ENCODE data around the gene TRIM41. TPM values are rescaled to one million over a fixed set of nuclear protein-coding genes. Genes with fewer than 3 reads are reported as not detected.
A peak's percentile ranks its signal among the peaks of the same experiment; 100 is the strongest.

TRIM41 gene
- total and polyA plus RNA-seq, 2 donors: 19.9 to 25.8 TPM

- Histone ChIP-seq H3K36me3 (ENCODE audit: control insufficient read depth in 2 of 2, insufficient read depth in 2 of 2, low read length in 1 of 2) (no peaks in the 10 kb centered on the region), H3K4me1 (ENCODE audit: control insufficient read depth in 2 of 2, insufficient read depth in 2 of 2, low read length in 2 of 2) (peaks cover 14 to 52% of the 10 kb centered on the region in 2 donors), H3K9me3 (ENCODE audit: control insufficient read depth in 2 of 2, insufficient read depth in 1 of 2, low read length in 1 of 2) (peaks cover 1 to 11% of the 10 kb centered on the region in 2 donors), H3K27ac (ENCODE audit: low read depth in 1 of 2, low read length in 1 of 2) (no peak overlapping the region), H3K4me3 (ENCODE audit: low read length in 2 of 2) (no peak overlapping the region), H3K27me3 (ENCODE audit: control insufficient read depth in 2 of 2, insufficient read depth in 1 of 2, low read length in 1 of 2) (peaks cover 13 to 86% of the 10 kb centered on the region in 2 donors)
- DNase-seq (ENCODE audit: low read depth in 6 of 9, low spot score in 9 of 9): no peak
- WGBS: 95% methylated on average over 13 of the region's 13 CpGs
These were observed 37.5 kb upstream of the TRIM41 start for GRCh38 chr5:181185560-181185959.

GRCh38 chr5:181186022-181186421 is 37.1 kb upstream of the TRIM41 start:
- no peaks in the 10 kb centered on the region for H3K36me3 ChIP-seq (ENCODE audit: control insufficient read depth in 2 of 2, insufficient read depth in 2 of 2, low read length in 1 of 2)
- DNase-seq (ENCODE audit: low read depth in 6 of 9, low spot score in 9 of 9): no peak
- H3K4me1 ChIP-seq (ENCODE audit: control insufficient read depth in 2 of 2, insufficient read depth in 2 of 2, low read length in 2 of 2): peaks cover 14 to 57% of the 10 kb centered on the region in 2 donors
- H3K27me3 ChIP-seq (ENCODE audit: control insufficient read depth in 2 of 2, insufficient read depth in 1 of 2, low read length in 1 of 2): peaks cover 13 to 88% of the 10 kb centered on the region in 2 donors
- WGBS: 97% methylated on average over 6 of the region's 6 CpGs
- H3K4me3 ChIP-seq (ENCODE audit: low read length in 2 of 2): no peak overlapping the region
- H3K27ac ChIP-seq (ENCODE audit: low read depth in 1 of 2, low read length in 1 of 2): no peak overlapping the region
- H3K9me3 ChIP-seq (ENCODE audit: control insufficient read depth in 2 of 2, insufficient read depth in 1 of 2, low read length in 1 of 2): peaks cover 1 to 11% of the 10 kb centered on the region in 2 donors

GRCh38 chr5:181186986-181187499 is 36.0 kb upstream of the TRIM41 start:
- Histone ChIP-seq H3K36me3 (ENCODE audit: control insufficient read depth in 2 of 2, insufficient read depth in 2 of 2, low read length in 1 of 2) (no peaks in the 10 kb centered on the region), H3K9me3 (ENCODE audit: control insufficient read depth in 2 of 2, insufficient read depth in 1 of 2, low read length in 1 of 2) (peaks cover 1 to 11% of the 10 kb centered on the region in 2 donors), H3K27me3 (ENCODE audit: control insufficient read depth in 2 of 2, insufficient read depth in 1 of 2, low read length in 1 of 2) (peaks cover 9 to 83% of the 10 kb centered on the region in 2 donors), H3K4me3 (ENCODE audit: low read length in 2 of 2) (no peak overlapping the region), H3K27ac (ENCODE audit: low read depth in 1 of 2, low read length in 1 of 2) (no peak overlapping the region), H3K4me1 (ENCODE audit: control insufficient read depth in 2 of 2, insufficient read depth in 2 of 2, low read length in 2 of 2) (peaks cover 14 to 58% of the 10 kb centered on the region in 2 donors)
- DNase-seq (ENCODE audit: low read depth in 6 of 9, low spot score in 9 of 9): no peak
- 78% methylated on average over 8 of the region's 8 CpGs for WGBS

- no peak overlapping the region for H3K4me3 ChIP-seq (ENCODE audit: low read length in 2 of 2)
- WGBS: 22% methylated on average over 37 of the region's 37 CpGs
- H3K27me3 ChIP-seq (ENCODE audit: control insufficient read depth in 2 of 2, insufficient read depth in 1 of 2, low read length in 1 of 2): peaks cover 4 to 77% of the 10 kb centered on the region in 2 donors
- peaks cover 19 to 58% of the 10 kb centered on the region in 2 donors for H3K4me1 ChIP-seq (ENCODE audit: control insufficient read depth in 2 of 2, insufficient read depth in 2 of 2, low read length in 2 of 2)
- peaks cover 1 to 11% of the 10 kb centered on the region in 2 donors for H3K9me3 ChIP-seq (ENCODE audit: control insufficient read depth in 2 of 2, insufficient read depth in 1 of 2, low read length in 1 of 2)
- peak in 3 of 9 donors; percentile 27 to 60 (median 42) for DNase-seq (ENCODE audit: low read depth in 6 of 9, low spot score in 9 of 9)
- no peak overlapping the region for H3K27ac ChIP-seq (ENCODE audit: low read depth in 1 of 2, low read length in 1 of 2)
- H3K36me3 ChIP-seq (ENCODE audit: control insufficient read depth in 2 of 2, insufficient read depth in 2 of 2, low read length in 1 of 2): no peaks in the 10 kb centered on the region
These were observed 35.4 kb upstream of the TRIM41 start for GRCh38 chr5:181187500-181188213.

- WGBS: under 1% methylated on average over 35 of the region's 35 CpGs
- H3K27me3 ChIP-seq (ENCODE audit: control insufficient read depth in 2 of 2, insufficient read depth in 1 of 2, low read length in 1 of 2): peaks cover 4 to 70% of the 10 kb centered on the region in 2 donors
- H3K4me1 ChIP-seq (ENCODE audit: control insufficient read depth in 2 of 2, insufficient read depth in 2 of 2, low read length in 2 of 2): peaks cover 20 to 57% of the 10 kb centered on the region in 2 donors
- peaks cover 1 to 11% of the 10 kb centered on the region in 2 donors for H3K9me3 ChIP-seq (ENCODE audit: control insufficient read depth in 2 of 2, insufficient read depth in 1 of 2, low read length in 1 of 2)
- DNase-seq (ENCODE audit: low read depth in 6 of 9, low spot score in 9 of 9): peak in 5 of 9 donors; percentile 74 to 94 (median 85)
- no peaks in the 10 kb centered on the region for H3K36me3 ChIP-seq (ENCODE audit: control insufficient read depth in 2 of 2, insufficient read depth in 2 of 2, low read length in 1 of 2)
- peak overlapping the region in 1 of 2 donors; percentile 88 for H3K27ac ChIP-seq (ENCODE audit: low read depth in 1 of 2, low read length in 1 of 2)
- H3K4me3 ChIP-seq (ENCODE audit: low read length in 2 of 2): peak overlapping the region; percentile 88 to 97
These were observed 34.2 kb upstream of the TRIM41 start for GRCh38 chr5:181188700-181189362.

- DNase-seq (ENCODE audit: low read depth in 6 of 9, low spot score in 9 of 9): peak in 3 of 9 donors; percentile 36 to 72 (median 38)
- Histone ChIP-seq H3K36me3 (ENCODE audit: control insufficient read depth in 2 of 2, insufficient read depth in 2 of 2, low read length in 1 of 2) (no peaks in the 10 kb centered on the region), H3K27me3 (ENCODE audit: control insufficient read depth in 2 of 2, insufficient read depth in 1 of 2, low read length in 1 of 2) (peaks cover 4 to 69% of the 10 kb centered on the region in 2 donors), H3K27ac (ENCODE audit: low read depth in 1 of 2, low read length in 1 of 2) (peak overlapping the region; percentile 41 to 76), H3K4me1 (ENCODE audit: control insufficient read depth in 2 of 2, insufficient read depth in 2 of 2, low read length in 2 of 2) (peaks cover 20 to 52% of the 10 kb centered on the region in 2 donors), H3K4me3 (ENCODE audit: low read length in 2 of 2) (peak overlapping the region; percentile 88 to 97), H3K9me3 (ENCODE audit: control insufficient read depth in 2 of 2, insufficient read depth in 1 of 2, low read length in 1 of 2) (peaks cover 1 to 11% of the 10 kb centered on the region in 2 donors)
- WGBS: under 1% methylated on average over 41 of the region's 41 CpGs
These were observed 33.6 kb upstream of the TRIM41 start for GRCh38 chr5:181189363-181189961.

GRCh38 chr5:181189962-181190710 is 32.9 kb upstream of the TRIM41 start:
- peak overlapping the region; percentile 41 to 76 for H3K27ac ChIP-seq (ENCODE audit: low read depth in 1 of 2, low read length in 1 of 2)
- peaks cover 20 to 49% of the 10 kb centered on the region in 2 donors for H3K4me1 ChIP-seq (ENCODE audit: control insufficient read depth in 2 of 2, insufficient read depth in 2 of 2, low read length in 2 of 2)
- no peaks in the 10 kb centered on the region for H3K36me3 ChIP-seq (ENCODE audit: control insufficient read depth in 2 of 2, insufficient read depth in 2 of 2, low read length in 1 of 2)
- under 1% methylated on average over 52 of the region's 52 CpGs for WGBS
- peaks cover 4 to 69% of the 10 kb centered on the region in 2 donors for H3K27me3 ChIP-seq (ENCODE audit: control insufficient read depth in 2 of 2, insufficient read depth in 1 of 2, low read length in 1 of 2)
- peak overlapping the region; percentile 88 to 97 for H3K4me3 ChIP-seq (ENCODE audit: low read length in 2 of 2)
- H3K9me3 ChIP-seq (ENCODE audit: control insufficient read depth in 2 of 2, insufficient read depth in 1 of 2, low read length in 1 of 2): peaks cover 1 to 6% of the 10 kb centered on the region in 2 donors
- peak in 1 of 9 donors; percentile 46 for DNase-seq (ENCODE audit: low read depth in 6 of 9, low spot score in 9 of 9)

- Histone ChIP-seq H3K4me3 (ENCODE audit: low read length in 2 of 2) (peak overlapping the region; percentile 88 to 97), H3K27ac (ENCODE audit: low read depth in 1 of 2, low read length in 1 of 2) (peak overlapping the region; percentile 48 to 87), H3K36me3 (ENCODE audit: control insufficient read depth in 2 of 2, insufficient read depth in 2 of 2, low read length in 1 of 2) (no peaks in the 10 kb centered on the region), H3K9me3 (ENCODE audit: control insufficient read depth in 2 of 2, insufficient read depth in 1 of 2, low read length in 1 of 2) (peaks cover 0 to 6% of the 10 kb centered on the region in 2 donors), H3K4me1 (ENCODE audit: control insufficient read depth in 2 of 2, insufficient read depth in 2 of 2, low read length in 2 of 2) (peaks cover 20 to 49% of the 10 kb centered on the region in 2 donors), H3K27me3 (ENCODE audit: control insufficient read depth in 2 of 2, insufficient read depth in 1 of 2, low read length in 1 of 2) (peaks cover 4 to 69% of the 10 kb centered on the region in 2 donors)
- peak in 3 of 9 donors; percentile 31 to 71 (median 50) for DNase-seq (ENCODE audit: low read depth in 6 of 9, low spot score in 9 of 9)
- under 1% methylated on average over 66 of the region's 66 CpGs for WGBS
These were observed 32.2 kb upstream of the TRIM41 start for GRCh38 chr5:181190711-181191525.

Measured in thymus (tissue), 11 donors.